GM12892 (cell line): ENCODE data around the gene TCEANC2.

Source experiments
- DNase-seq: peaks from one replicate; pipeline ENCODE4 v3.0.0; 2011; ENCODE audit not compliant: insufficient read length
- FAIRE-seq: peaks from 2 replicates; lab custom pipeline; 2011; peaks lifted over from hg19 to GRCh38; lab: Jason Lieb, UNC
- POLR2A ChIP-seq: IDR thresholded peaks from 2 replicates; pipeline ENCODE4 v1.6.1; 2011; ENCODE audit warnings: low read depth, low read length, control low read depth
- POLR2AphosphoS5 ChIP-seq: IDR thresholded peaks from 2 replicates; pipeline ENCODE4 v1.6.1; 2011; ENCODE audit warnings: low read depth, low read length, control low read depth
- TAF1 ChIP-seq: IDR thresholded peaks from 2 replicates; pipeline ENCODE4 v1.6.1; 2011; ENCODE audit warnings: low read depth, mild to moderate bottlenecking, control low read depth, low read length, borderline replicate concordance

TCEANC2 gene

GRCh38 chr1:54124906-54125305 lies 71.5 kb downstream of the TCEANC2 start:
- TF ChIP-seq POLR2AphosphoS5 (no peak), TAF1 (no peak), POLR2A (no peak)
- no peak for FAIRE-seq
- no peak for DNase-seq

- DNase-seq (no peak), FAIRE-seq (no peak)
- TF ChIP-seq POLR2A (no peak), POLR2AphosphoS5 (no peak), TAF1 (no peak)
Measured at GRCh38 chr1:54125386-54126070, 72.1 kb downstream of the TCEANC2 start.

- TF ChIP-seq TAF1 (no peak), POLR2A (no peak), POLR2AphosphoS5 (no peak)
- DNase-seq (no peak), FAIRE-seq (no peak)
Measured at GRCh38 chr1:54126271-54126815, 72.9 kb downstream of the TCEANC2 start.

- DNase-seq (no peak), FAIRE-seq (no peak)
- TF ChIP-seq POLR2A (no peak), TAF1 (no peak), POLR2AphosphoS5 (no peak)
Measured at GRCh38 chr1:54127594-54128300, 74.3 kb downstream of the TCEANC2 start.

GRCh38 chr1:54129858-54130257 lies 76.5 kb downstream of the TCEANC2 start:
- FAIRE-seq (no peak), DNase-seq (no peak)
- TF ChIP-seq TAF1: no peak
- TF ChIP-seq POLR2AphosphoS5: no peak
- no peak for TF ChIP-seq POLR2A

GRCh38 chr1:54131419-54131818 lies 78.0 kb downstream of the TCEANC2 start:
- FAIRE-seq (no peak), DNase-seq (no peak)
- no peak for TF ChIP-seq POLR2AphosphoS5
- no peak for TF ChIP-seq TAF1
- no peak for TF ChIP-seq POLR2A

GRCh38 chr1:54132495-54132894 lies 79.1 kb downstream of the TCEANC2 start:
- DNase-seq (no peak), FAIRE-seq (no peak)
- no peak for TF ChIP-seq POLR2A
- no peak for TF ChIP-seq TAF1
- TF ChIP-seq POLR2AphosphoS5: no peak

GRCh38 chr1:54134295-54134694 lies 80.9 kb downstream of the TCEANC2 start:
- DNase-seq (no peak), FAIRE-seq (no peak)
- TF ChIP-seq TAF1 (no peak), POLR2AphosphoS5 (no peak), POLR2A (no peak)

GRCh38 chr1:54135436-54136120 lies 82.2 kb downstream of the TCEANC2 start:
- FAIRE-seq (no peak), DNase-seq (no peak)
- TF ChIP-seq POLR2AphosphoS5: no peak
- TF ChIP-seq POLR2A: no peak
- no peak for TF ChIP-seq TAF1

GRCh38 chr1:54136269-54136896 lies 83.0 kb downstream of the TCEANC2 start:
- no peak for DNase-seq
- TF ChIP-seq POLR2A (no peak), POLR2AphosphoS5 (no peak), TAF1 (no peak)
- no peak for FAIRE-seq
